GM12873 (cell line): ENCODE measurements around the gene NTN1.

ENCODE experiments used
- TF ChIP-seq, protein P1 (sequence below): IDR thresholded peaks from 2 replicates; pipeline ENCODE4 v1.5.1; 2012; ENCODE audit warnings: low read depth, mild to moderate bottlenecking, moderate library complexity, low read length, control low read depth; ENCODE audit not compliant: insufficient read depth; ENCODE audit errors: missing control alignments

The NTN1 gene

GRCh38 chr17:9212376-9213302, 191.3 kb downstream of the NTN1 start:
- TF ChIP-seq, protein P1, sequence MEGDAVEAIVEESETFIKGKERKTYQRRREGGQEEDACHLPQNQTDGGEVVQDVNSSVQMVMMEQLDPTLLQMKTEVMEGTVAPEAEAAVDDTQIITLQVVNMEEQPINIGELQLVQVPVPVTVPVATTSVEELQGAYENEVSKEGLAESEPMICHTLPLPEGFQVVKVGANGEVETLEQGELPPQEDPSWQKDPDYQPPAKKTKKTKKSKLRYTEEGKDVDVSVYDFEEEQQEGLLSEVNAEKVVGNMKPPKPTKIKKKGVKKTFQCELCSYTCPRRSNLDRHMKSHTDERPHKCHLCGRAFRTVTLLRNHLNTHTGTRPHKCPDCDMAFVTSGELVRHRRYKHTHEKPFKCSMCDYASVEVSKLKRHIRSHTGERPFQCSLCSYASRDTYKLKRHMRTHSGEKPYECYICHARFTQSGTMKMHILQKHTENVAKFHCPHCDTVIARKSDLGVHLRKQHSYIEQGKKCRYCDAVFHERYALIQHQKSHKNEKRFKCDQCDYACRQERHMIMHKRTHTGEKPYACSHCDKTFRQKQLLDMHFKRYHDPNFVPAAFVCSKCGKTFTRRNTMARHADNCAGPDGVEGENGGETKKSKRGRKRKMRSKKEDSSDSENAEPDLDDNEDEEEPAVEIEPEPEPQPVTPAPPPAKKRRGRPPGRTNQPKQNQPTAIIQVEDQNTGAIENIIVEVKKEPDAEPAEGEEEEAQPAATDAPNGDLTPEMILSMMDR: no peak

GRCh38 chr17:9213303-9213640, 192.0 kb downstream of the NTN1 start:
- TF ChIP-seq, protein P1: no peak

DNA sequence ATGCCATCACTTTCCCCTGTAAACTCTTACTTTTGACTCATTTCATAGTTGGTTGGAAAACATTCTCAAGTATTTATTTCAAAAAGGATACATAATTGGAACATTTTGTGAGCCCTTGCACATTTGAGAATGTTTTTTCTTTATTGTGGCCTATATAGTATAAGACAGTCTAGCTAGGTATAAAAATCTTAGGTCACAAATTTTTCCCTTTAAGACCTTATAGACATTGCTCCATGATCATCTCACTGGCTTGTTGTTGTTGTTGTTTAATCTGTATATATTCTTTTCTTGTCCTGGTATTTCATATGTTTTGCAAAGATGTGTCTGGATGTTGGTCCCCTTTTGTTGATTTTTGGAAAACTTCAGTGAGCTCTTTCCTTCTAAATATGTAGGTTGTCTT, 194.2 kb downstream of the NTN1 start:
- TF ChIP-seq, protein P1: no peak

DNA sequence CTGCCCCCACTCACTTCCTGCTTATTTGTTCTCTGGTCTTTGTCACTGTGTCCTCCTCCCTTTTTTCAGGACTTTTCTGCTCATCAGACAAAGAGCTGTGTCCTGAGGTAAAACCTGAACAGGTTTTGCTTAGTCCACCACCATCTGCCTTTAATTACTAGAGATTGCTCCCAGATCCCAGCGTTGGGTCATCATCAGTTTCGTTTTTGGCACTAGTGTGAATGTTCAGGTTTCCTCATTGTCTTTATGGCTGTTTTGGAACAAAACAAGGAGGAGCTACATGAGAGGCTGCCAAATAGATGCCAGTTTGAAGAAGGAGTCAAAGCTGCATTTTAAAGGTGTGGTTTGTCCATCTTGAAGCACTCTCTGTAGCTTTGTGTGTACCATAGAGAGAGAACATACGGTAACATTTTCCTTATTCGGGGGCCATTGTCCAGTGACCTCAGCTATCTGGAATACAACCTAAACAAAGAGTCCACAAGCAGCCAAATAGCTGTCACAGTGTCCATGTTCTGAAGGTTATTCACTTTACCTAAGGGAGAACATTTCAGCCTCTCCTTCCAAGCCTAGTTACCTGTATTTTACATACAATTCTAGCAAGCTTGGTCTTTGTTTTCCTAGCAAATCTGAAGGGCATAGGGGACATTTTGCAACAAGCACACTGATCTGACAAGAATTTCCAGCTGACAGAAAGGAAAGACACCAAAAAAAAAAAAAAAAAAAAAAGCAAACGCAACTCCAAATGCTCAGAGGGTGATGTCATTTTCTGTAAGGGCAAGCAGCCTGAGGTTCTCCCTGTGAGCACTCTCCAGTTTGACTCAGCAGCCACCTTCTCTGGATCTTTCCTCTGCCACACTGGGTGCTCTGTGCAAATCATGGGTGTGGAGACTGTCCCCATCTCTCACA, 196.1 kb downstream of the NTN1 start:
- TF ChIP-seq, protein P1: no peak

DNA sequence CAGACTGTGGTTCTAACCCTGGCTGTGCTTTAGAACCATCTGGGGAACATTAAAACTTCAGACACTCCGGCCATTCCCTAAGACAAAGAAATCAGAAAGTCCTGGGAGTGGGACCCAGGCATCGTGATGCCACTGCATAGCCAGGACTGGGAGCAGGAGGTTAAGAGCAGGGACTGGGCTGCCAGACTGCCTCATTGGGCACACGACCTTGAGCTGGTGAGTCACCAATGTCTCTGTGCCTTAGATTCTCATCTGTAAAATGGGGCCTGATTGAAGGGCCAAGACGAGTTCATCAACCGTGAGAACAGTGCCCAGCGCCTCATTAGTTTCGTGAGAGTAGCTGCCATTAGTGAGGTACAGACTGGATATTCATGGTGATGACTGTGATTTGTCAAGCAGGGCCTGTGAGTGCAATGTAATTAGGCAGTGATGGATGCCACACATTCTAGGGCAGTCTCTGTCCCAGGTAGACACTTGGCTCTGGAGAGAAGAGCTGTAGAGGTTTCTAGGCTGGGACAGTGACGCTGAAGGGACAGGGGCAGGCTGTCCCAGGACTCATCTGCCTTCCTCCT, 196.8 kb downstream of the NTN1 start:
- TF ChIP-seq, protein P1: no peak

GRCh38 chr17:9218911-9219310, 197.6 kb downstream of the NTN1 start:
- TF ChIP-seq, protein P1: no peak
